A673 (cell line): ENCODE measurements around the gene THADA. TPM values are rescaled to one million over a fixed set of nuclear protein-coding genes. Genes with fewer than 3 reads are reported as not detected.

Experiments used
- BruUV-seq: library from RNA; stranded (reverse); fragments of 400-500 nt; replicated peaks from 2 replicates; lab custom pipeline; 2021; lab: Mats Ljungman, UMichigan
- CTCF ChIA-PET: fragments of 300-600 bp; sonication (Branson Sonifier 250); formaldehyde crosslinking; loops from one replicate; lab custom pipeline; 2022; ENCODE audit warnings: antibody characterized with exemption; lab: Charles Lee
- POLR2A ChIA-PET: fragments of 300-600 bp; sonication (Branson Sonifier 250); formaldehyde crosslinking; loops from one replicate; lab custom pipeline; 2022; ENCODE audit warnings: antibody characterized with exemption; ENCODE audit not compliant: low non-redundant PET; lab: Charles Lee
- DNase-seq: peaks from one replicate; pipeline ENCODE4 v3.0.0-alpha.2; 2015; ENCODE audit warnings: low spot score
- H3K27ac ChIP-seq: fragments of 200-600 bp; sonication (generic); 2 replicates; pipeline ENCODE4 v1.5.1; 2016; ENCODE audit warnings: mixed run types, low read depth, mild to moderate bottlenecking, mixed read lengths, antibody characterized with exemption, low read length; ENCODE audit not compliant: poor library complexity, severe bottlenecking
- H3K27me3 ChIP-seq: fragments of 200-600 bp; sonication (generic); replicated peaks from 2 replicates; pipeline ENCODE4 v1.6.1; 2017; ENCODE audit warnings: mixed run types, low read depth, mild to moderate bottlenecking, mixed read lengths, antibody characterized with exemption, low read length; ENCODE audit not compliant: insufficient read depth, poor library complexity
- H3K36me3 ChIP-seq: fragments of 200-600 bp; sonication (generic); 2 replicates; pipeline ENCODE4 v1.6.1; 2016; ENCODE audit warnings: mixed run types, mild to moderate bottlenecking, mixed read lengths, antibody characterized with exemption, low read length; ENCODE audit not compliant: insufficient read depth, poor library complexity, severe bottlenecking
- H3K4me1 ChIP-seq: fragments of 200-600 bp; sonication (generic); 2 replicates; pipeline ENCODE4 v1.6.1; 2017; ENCODE audit warnings: mixed run types, mild to moderate bottlenecking, mixed read lengths, antibody characterized with exemption, low read length; ENCODE audit not compliant: insufficient read depth, poor library complexity, severe bottlenecking
- H3K4me3 ChIP-seq: fragments of 200-600 bp; sonication (generic); 2 replicates; pipeline ENCODE4 v1.5.1; 2016; ENCODE audit warnings: low read depth, mixed run types, mild to moderate bottlenecking, mixed read lengths, low read length; ENCODE audit not compliant: poor library complexity, severe bottlenecking
- H3K9me3 ChIP-seq: fragments of 200-600 bp; sonication (generic); 2 replicates; pipeline ENCODE4 v1.6.1; 2016; ENCODE audit warnings: mixed run types, low read depth, mild to moderate bottlenecking, mixed read lengths, antibody characterized with exemption, low read length; ENCODE audit not compliant: poor library complexity, severe bottlenecking
- CTCF ChIP-seq: fragments of 300-800, 200-600 bp; sonication (generic); conservative IDR thresholded peaks from 2 replicates; pipeline ENCODE4 v1.5.1; 2017; ENCODE audit warnings: low read depth, mild to moderate bottlenecking, antibody characterized with exemption, low read length, moderate library complexity, mixed read lengths
- EZH2 ChIP-seq: fragments of 200-600 bp; sonication (generic); IDR thresholded peaks from 2 replicates; pipeline ENCODE4 v1.6.1; 2017; ENCODE audit warnings: borderline replicate concordance, low read depth, mild to moderate bottlenecking, mixed read lengths, antibody characterized with exemption, low read length; ENCODE audit not compliant: poor library complexity, severe bottlenecking
- intact Hi-C: fragments of 100-400 bp; cut with micrococcal nuclease; formaldehyde crosslinking; loops from one replicate; pipeline ENCODE4 v1.10.0; 2022; ENCODE audit not compliant: unreplicated experiment
- total RNA-seq: library from RNA; stranded (reverse); gene quantifications from 2 replicates; pipeline ENCODE4 v1.2.3, GENCODE V29; 2021

The THADA gene
- total RNA-seq, 1 experiment from 2014 or later, result 39.7 TPM

GRCh38 chr2:43315482-43315881 is 280.4 kb downstream of the THADA start:
- no peak for TF ChIP-seq CTCF
- TF ChIP-seq EZH2, result no peak
- POLR2A ChIA-PET, result no interaction called here

GRCh38 chr2:43314299-43314927 is 281.4 kb downstream of the THADA start:
- ChIA-PET POLR2A (no interaction called here), CTCF (no interaction called here)

More at GRCh38 chr2:43315482-43315881, 280.4 kb downstream of the THADA start:
- no peak overlapping the region for H3K27ac ChIP-seq
- intact Hi-C loops, result no loop called here
- no peaks in the 10 kb centered on the region for H3K9me3 ChIP-seq
- CTCF ChIA-PET, result no interaction called here
- H3K27me3 ChIP-seq, result no peaks in the 10 kb centered on the region
- no TSS peak for BruUV-seq
- H3K36me3 ChIP-seq, result no peaks in the 10 kb centered on the region
- H3K4me3 ChIP-seq, result no peak overlapping the region
- DNase-seq, result no peak
- H3K4me1 ChIP-seq, result peaks cover 3% of the 10 kb centered on the region

GRCh38 chr2:43313642-43314017 is 282.2 kb downstream of the THADA start:
- H3K36me3 ChIP-seq, result no peaks in the 10 kb centered on the region
- H3K4me3 ChIP-seq, result no peak overlapping the region
- H3K27me3 ChIP-seq, result no peaks in the 10 kb centered on the region
- BruUV-seq, result no TSS peak
- H3K4me1 ChIP-seq, result no peaks in the 10 kb centered on the region
- TF ChIP-seq CTCF (no peak), EZH2 (no peak)
- intact Hi-C loops, result no loop called here
- CTCF ChIA-PET, result no interaction called here
- DNase-seq, result no peak
- H3K27ac ChIP-seq, result no peak overlapping the region
- no peaks in the 10 kb centered on the region for H3K9me3 ChIP-seq
- POLR2A ChIA-PET, result no interaction called here

More at GRCh38 chr2:43314299-43314927, 281.4 kb downstream of the THADA start:
- TF ChIP-seq EZH2 (no peak), CTCF (no peak)
- peaks cover 3% of the 10 kb centered on the region for H3K4me1 ChIP-seq
- no peaks in the 10 kb centered on the region for H3K27me3 ChIP-seq
- H3K4me3 ChIP-seq, result no peak overlapping the region
- BruUV-seq, result no TSS peak
- H3K36me3 ChIP-seq, result no peaks in the 10 kb centered on the region
- no peak overlapping the region for H3K27ac ChIP-seq
- intact Hi-C loops, result no loop called here
- DNase-seq, result no peak
- H3K9me3 ChIP-seq, result no peaks in the 10 kb centered on the region
